GM18502 (cell line): Measurements from ENCODE around the gene ERMARD.
A peak's percentile ranks its signal among the peaks of the same experiment; 100 is the strongest.

ENCODE experiments used
- ATAC-seq: cut with Tn5 transposase; IDR thresholded peaks from one replicate; pipeline ENCODE4 v1.9.1; 2021; ENCODE audit warnings: mild to moderate bottlenecking; ENCODE audit not compliant: unreplicated experiment, poor library complexity

ERMARD gene

GRCh38 chr6:169751242-169752073 is at the start of gene ERMARD, which contains the start of gene DYNLT2:
Gene ERMARD (plus strand): TSS chr6:169751622. CDS start chr6:169751658, 36 bp downstream.
Gene DYNLT2 (minus strand): TSS chr6:169751572. CDS start chr6:169751458, 114 bp downstream.
- ATAC-seq: peak; percentile 96

GRCh38 chr6:169701954-169702839 is 49.2 kb upstream of the ERMARD start, which contains the start of the genes C6orf120 and WDR27:
Gene C6orf120 (plus strand): TSS chr6:169702126. CDS start chr6:169702460, 334 bp downstream.
Gene WDR27 (minus strand): TSS chr6:169702029. CDS start chr6:169689005, 13,024 bp downstream.
- ATAC-seq: peak; percentile 93

- ATAC-seq: peak; percentile 8
These were observed 48.6 kb upstream of the ERMARD start for GRCh38 chr6:169702840-169703246.

GRCh38 chr6:169707772-169708171 is 43.6 kb upstream of the ERMARD start:
- no peak for ATAC-seq

GRCh38 chr6:169709293-169709692 is 42.1 kb upstream of the ERMARD start:
- peak; percentile 54 for ATAC-seq

- ATAC-seq: no peak
These were observed 41.4 kb upstream of the ERMARD start for GRCh38 chr6:169710009-169710408.

GRCh38 chr6:169714178-169714577 is 37.2 kb upstream of the ERMARD start:
- no peak for ATAC-seq

GRCh38 chr6:169714595-169714994 is 36.8 kb upstream of the ERMARD start:
- no peak for ATAC-seq

- ATAC-seq: no peak
These were observed 32.3 kb upstream of the ERMARD start for GRCh38 chr6:169719117-169719516.

- no peak for ATAC-seq
These were observed 31.1 kb upstream of the ERMARD start for GRCh38 chr6:169720207-169720855.

- peak; percentile 29 for ATAC-seq
These were observed 28.8 kb upstream of the ERMARD start for GRCh38 chr6:169722362-169723199.

GRCh38 chr6:169723200-169723909 is 28.1 kb upstream of the ERMARD start:
- ATAC-seq: peak; percentile 44

GRCh38 chr6:169723991-169724493 is 27.4 kb upstream of the ERMARD start:
- ATAC-seq: peak; percentile 42

GRCh38 chr6:169724494-169725124 is 26.8 kb upstream of the ERMARD start, which contains the start of gene PHF10:
Gene PHF10 (minus strand): TSS chr6:169724500. CDS start chr6:169723931, 569 bp downstream.
- ATAC-seq: peak; percentile 45

GRCh38 chr6:169725125-169726048 is 26.0 kb upstream of the ERMARD start:
- ATAC-seq: peak; percentile 15

GRCh38 chr6:169726049-169726400 is 25.4 kb upstream of the ERMARD start:
- no peak for ATAC-seq

GRCh38 chr6:169726963-169727362 is 24.5 kb upstream of the ERMARD start:
- ATAC-seq: no peak
